GM19463 (cell line): Measurements from ENCODE around the gene C17orf50.

ENCODE experiments used
- ATAC-seq: cut with Tn5 transposase; IDR thresholded peaks from one replicate; pipeline ENCODE4 v1.9.1; 2021; ENCODE audit warnings: mild to moderate bottlenecking, moderate library complexity; ENCODE audit not compliant: unreplicated experiment

C17orf50 gene

GRCh38 chr17:35809855-35810461 is 49.3 kb downstream of the C17orf50 start:
- no peak for ATAC-seq

GRCh38 chr17:35811759-35812158 is 51.1 kb downstream of the C17orf50 start:
- ATAC-seq: no peak

- ATAC-seq: no peak
Observed at GRCh38 chr17:35812456-35812855, 51.8 kb downstream of the C17orf50 start.
